ENCODE measurements around the gene SLC8B1. TPM values are rescaled to one million over a fixed set of nuclear protein-coding genes. Genes with fewer than 3 reads are reported as not detected.

Gene SLC8B1
- total RNA-seq, 1 donor from 2014 or later: 41.1 TPM

DNA sequence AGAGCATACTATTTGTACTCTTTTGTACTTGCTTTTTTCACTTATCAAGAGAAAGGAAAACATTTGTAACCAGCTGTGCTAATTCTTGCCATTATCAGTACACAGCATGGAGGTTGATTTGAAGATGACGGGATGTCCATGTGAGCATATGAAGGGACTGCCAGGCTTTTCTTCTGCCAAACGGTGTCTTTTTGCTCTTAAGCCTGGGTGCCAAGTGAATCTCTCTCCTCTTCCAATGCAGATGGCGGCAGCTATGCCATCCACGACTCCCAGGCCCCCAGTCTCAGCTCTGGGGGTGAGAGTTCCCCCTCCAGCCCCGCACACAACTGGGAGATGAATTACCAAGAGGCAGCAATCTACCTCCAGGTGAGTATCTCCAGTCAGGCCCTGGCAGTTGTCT, 74.8 kb downstream of the SLC8B1 start:
- H3K36me3 ChIP-seq (ENCODE audit: control insufficient read depth, insufficient read depth, low read length): no peaks in the 10 kb centered on the region
- no peak overlapping the region for H3K4me3 ChIP-seq (ENCODE audit: low read depth, low read length)
- DNase-seq (ENCODE audit: low read depth): no peak
- no peaks in the 10 kb centered on the region for H3K27me3 ChIP-seq (ENCODE audit: control insufficient read depth, insufficient read depth, low read length)
- TF ChIP-seq, protein P1, sequence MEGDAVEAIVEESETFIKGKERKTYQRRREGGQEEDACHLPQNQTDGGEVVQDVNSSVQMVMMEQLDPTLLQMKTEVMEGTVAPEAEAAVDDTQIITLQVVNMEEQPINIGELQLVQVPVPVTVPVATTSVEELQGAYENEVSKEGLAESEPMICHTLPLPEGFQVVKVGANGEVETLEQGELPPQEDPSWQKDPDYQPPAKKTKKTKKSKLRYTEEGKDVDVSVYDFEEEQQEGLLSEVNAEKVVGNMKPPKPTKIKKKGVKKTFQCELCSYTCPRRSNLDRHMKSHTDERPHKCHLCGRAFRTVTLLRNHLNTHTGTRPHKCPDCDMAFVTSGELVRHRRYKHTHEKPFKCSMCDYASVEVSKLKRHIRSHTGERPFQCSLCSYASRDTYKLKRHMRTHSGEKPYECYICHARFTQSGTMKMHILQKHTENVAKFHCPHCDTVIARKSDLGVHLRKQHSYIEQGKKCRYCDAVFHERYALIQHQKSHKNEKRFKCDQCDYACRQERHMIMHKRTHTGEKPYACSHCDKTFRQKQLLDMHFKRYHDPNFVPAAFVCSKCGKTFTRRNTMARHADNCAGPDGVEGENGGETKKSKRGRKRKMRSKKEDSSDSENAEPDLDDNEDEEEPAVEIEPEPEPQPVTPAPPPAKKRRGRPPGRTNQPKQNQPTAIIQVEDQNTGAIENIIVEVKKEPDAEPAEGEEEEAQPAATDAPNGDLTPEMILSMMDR (IDR thresholded peaks at IDR 0.05; ENCODE audit: insufficient read depth, low read length, poor library complexity, severe bottlenecking): no peak

DNA sequence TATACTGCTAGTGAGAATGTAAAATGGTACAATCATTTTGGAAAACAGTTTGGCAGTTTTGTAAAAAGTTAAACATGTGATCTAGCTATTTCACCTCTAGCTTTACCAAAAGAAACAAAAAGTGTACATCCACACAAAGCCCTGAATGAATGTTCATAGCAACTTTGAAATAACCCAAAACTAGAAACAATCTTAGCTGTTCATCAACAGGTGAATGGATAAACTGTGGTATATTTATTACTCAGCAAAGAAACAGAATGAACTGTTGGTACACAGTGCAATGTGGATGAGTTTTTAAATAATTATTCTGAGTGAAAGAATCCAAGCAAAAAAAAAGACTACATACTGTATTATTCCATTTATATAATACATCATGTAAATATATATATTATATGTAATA, 77.3 kb downstream of the SLC8B1 start:
- DNase-seq (ENCODE audit: low read depth): no peak
- peaks cover 1% of the 10 kb centered on the region for H3K36me3 ChIP-seq (ENCODE audit: control insufficient read depth, insufficient read depth, low read length)
- TF ChIP-seq, protein P1 (IDR thresholded peaks at IDR 0.05; ENCODE audit: insufficient read depth, low read length, poor library complexity, severe bottlenecking): no peak
- H3K4me3 ChIP-seq (ENCODE audit: low read depth, low read length): no peak overlapping the region
- H3K27me3 ChIP-seq (ENCODE audit: control insufficient read depth, insufficient read depth, low read length): no peaks in the 10 kb centered on the region

DNA sequence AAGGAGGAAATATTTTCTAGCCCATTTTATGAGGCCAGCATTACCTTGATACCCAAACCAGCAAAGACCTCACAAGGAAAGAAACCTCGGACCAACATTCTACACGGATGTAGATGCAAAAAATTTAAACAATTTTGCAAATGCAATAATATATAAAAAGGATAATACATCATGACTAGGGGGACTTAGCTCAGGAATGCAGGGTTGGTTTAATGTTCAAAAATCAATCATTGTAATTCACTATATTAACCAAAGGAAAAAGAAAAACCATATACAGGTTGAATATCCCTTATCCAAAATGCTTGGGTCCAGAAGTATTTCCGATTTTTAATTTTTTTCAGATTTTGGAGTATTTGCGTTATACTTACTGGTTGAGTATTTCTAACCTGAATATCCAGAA, 80.6 kb downstream of the SLC8B1 start:
- H3K4me3 ChIP-seq (ENCODE audit: low read depth, low read length): no peak overlapping the region
- H3K27me3 ChIP-seq (ENCODE audit: control insufficient read depth, insufficient read depth, low read length): no peaks in the 10 kb centered on the region
- no peak for DNase-seq (ENCODE audit: low read depth)
- H3K36me3 ChIP-seq (ENCODE audit: control insufficient read depth, insufficient read depth, low read length): peaks cover 1% of the 10 kb centered on the region
- TF ChIP-seq, protein P1 (IDR thresholded peaks at IDR 0.05; ENCODE audit: insufficient read depth, low read length, poor library complexity, severe bottlenecking): no peak

DNA sequence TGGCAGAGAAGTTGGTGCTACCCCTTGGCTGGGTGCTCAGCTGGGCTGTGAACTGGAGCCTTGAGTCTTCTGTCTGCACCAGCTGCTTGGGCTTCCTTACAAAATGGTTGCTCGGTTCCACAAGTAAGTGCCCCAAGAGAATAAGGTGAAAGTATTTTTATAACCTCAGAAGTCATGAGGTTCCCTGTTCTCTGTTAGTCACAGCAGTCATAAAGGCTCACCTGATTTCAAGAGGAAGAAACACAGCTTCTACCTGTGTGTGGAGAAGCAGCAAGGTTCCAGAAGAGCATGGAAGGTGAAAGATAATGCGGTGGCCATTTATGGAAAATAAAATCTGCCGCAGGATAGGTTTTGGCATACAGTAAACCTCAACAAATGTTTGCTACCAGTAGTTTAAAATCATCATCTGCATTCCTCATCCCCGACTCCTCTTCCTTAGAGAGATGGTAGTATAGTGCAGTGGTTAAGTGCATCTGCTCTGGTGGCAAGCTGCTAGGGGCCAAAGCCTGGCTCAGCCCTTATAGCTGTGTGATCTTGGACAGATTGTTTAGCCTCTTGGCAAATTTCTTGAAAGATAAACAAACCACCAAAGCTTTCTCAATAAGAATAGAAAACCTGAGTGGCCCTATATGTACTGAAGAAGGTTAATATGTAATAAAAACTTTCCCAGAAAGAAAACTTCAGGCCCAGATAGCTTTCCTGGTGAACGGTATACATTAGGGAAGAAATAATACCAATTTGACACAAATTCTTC, 81.2 kb downstream of the SLC8B1 start:
- peaks cover 1% of the 10 kb centered on the region for H3K36me3 ChIP-seq (ENCODE audit: control insufficient read depth, insufficient read depth, low read length)
- TF ChIP-seq, protein P1 (IDR thresholded peaks at IDR 0.05; ENCODE audit: insufficient read depth, low read length, poor library complexity, severe bottlenecking): no peak
- no peak for DNase-seq (ENCODE audit: low read depth)
- no peaks in the 10 kb centered on the region for H3K27me3 ChIP-seq (ENCODE audit: control insufficient read depth, insufficient read depth, low read length)
- H3K4me3 ChIP-seq (ENCODE audit: low read depth, low read length): no peak overlapping the region

DNA sequence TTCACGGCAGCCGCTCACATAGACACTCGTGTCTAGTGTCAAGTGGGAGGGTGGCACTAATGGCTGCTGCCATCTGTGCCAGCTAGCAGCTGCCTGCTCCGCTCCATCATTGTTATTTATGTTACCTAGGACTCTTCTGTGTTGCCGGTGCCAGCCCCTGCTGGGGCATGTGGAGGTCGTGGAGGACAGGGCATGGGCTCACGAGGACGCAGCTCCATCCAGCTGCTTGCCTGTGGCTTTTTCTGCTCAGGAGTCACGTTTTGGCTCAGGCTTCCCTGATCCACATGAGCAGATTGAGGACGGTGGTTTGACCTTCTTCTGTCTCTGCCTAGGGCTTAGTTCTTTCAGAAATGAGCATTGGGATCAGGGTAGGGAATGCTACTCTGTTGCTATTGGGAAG, 82.4 kb downstream of the SLC8B1 start:
- no peaks in the 10 kb centered on the region for H3K27me3 ChIP-seq (ENCODE audit: control insufficient read depth, insufficient read depth, low read length)
- peaks cover 1% of the 10 kb centered on the region for H3K36me3 ChIP-seq (ENCODE audit: control insufficient read depth, insufficient read depth, low read length)
- no peak for DNase-seq (ENCODE audit: low read depth)
- no peak overlapping the region for H3K4me3 ChIP-seq (ENCODE audit: low read depth, low read length)
- TF ChIP-seq, protein P1 (IDR thresholded peaks at IDR 0.05; ENCODE audit: insufficient read depth, low read length, poor library complexity, severe bottlenecking): no peak
